HepG2 (cell line): ENCODE data around the gene MAML1. TPM values are rescaled to one million over a fixed set of nuclear protein-coding genes. Genes with fewer than 3 reads are reported as not detected.

Experiments used
- AHR ChIP-seq: IDR thresholded peaks from 2 replicates; pipeline ENCODE4 v1.6.1; 2018; ENCODE audit warnings: missing genetic modification reagents, missing compliant biosample characterization
- DNMT1 ChIP-seq: sonication (generic); formaldehyde crosslinking; IDR thresholded peaks from 2 replicates; pipeline ENCODE4 v1.5.1; 2020; ENCODE audit warnings: mild to moderate bottlenecking, missing genetic modification reagents
- GATAD2A ChIP-seq: IDR thresholded peaks from 2 replicates; pipeline ENCODE4 v1.6.1; 2016
- MAFF ChIP-seq: IDR thresholded peaks from 2 replicates; pipeline ENCODE4 v1.6.1; 2011; ENCODE audit warnings: low read depth, low read length, improper control_type of control experiment
- NR2F2 ChIP-seq: IDR thresholded peaks from 2 replicates; pipeline ENCODE4 v1.6.1; 2012; ENCODE audit warnings: low read depth, inconsistent platforms, borderline replicate concordance
- TBX3 ChIP-seq: fragments of 450-650 bp; IDR thresholded peaks from 2 replicates; pipeline ENCODE4 v1.6.1; 2017; ENCODE audit warnings: antibody characterized with exemption, mild to moderate bottlenecking, inconsistent platforms, borderline replicate concordance
- TGIF2 ChIP-seq: IDR thresholded peaks from 2 replicates; pipeline ENCODE4 v1.6.1; 2016; ENCODE audit warnings: control low read depth, missing compliant biosample characterization
- ZFP82 ChIP-seq: sonication (generic); formaldehyde crosslinking; IDR thresholded peaks from 2 replicates; pipeline ENCODE4 v1.5.1; 2020; ENCODE audit warnings: mild to moderate bottlenecking, missing genetic modification reagents, borderline replicate concordance
- ZHX2 ChIP-seq, 2 experiments: sonication (generic) in 1 of 2; formaldehyde crosslinking in 1 of 2; IDR thresholded peaks; 2 replicates each; pipeline versions ENCODE4 v1.6.1 to v1.9.0; 2014 to 2022; ENCODE audit warnings: antibody characterized with exemption in 1 of 2, borderline replicate concordance in 1 of 2, inconsistent platforms in 1 of 2, low read depth in 1 of 2, missing genetic modification reagents in 1 of 2
- ZIK1 ChIP-seq: sonication (generic); formaldehyde crosslinking; IDR thresholded peaks from 2 replicates; pipeline ENCODE4 v1.5.0; 2020; ENCODE audit warnings: mild to moderate bottlenecking, low read depth, missing genetic modification reagents, borderline replicate concordance
- ZNF121 ChIP-seq: sonication (generic); formaldehyde crosslinking; IDR thresholded peaks from 2 replicates; pipeline ENCODE4 v1.5.0; 2020; ENCODE audit warnings: mild to moderate bottlenecking, missing genetic modification reagents
- ZNF326 ChIP-seq: sonication (generic); formaldehyde crosslinking; IDR thresholded peaks from 2 replicates; pipeline ENCODE4 v1.4.0; 2020; ENCODE audit warnings: missing genetic modification reagents, borderline replicate concordance
- ZNF33A ChIP-seq: sonication (generic); formaldehyde crosslinking; IDR thresholded peaks from 2 replicates; pipeline ENCODE4 v1.5.1; 2020; ENCODE audit warnings: missing genetic modification reagents, mild to moderate bottlenecking, moderate library complexity, borderline replicate concordance
- ZNF749 ChIP-seq: sonication (generic); formaldehyde crosslinking; IDR thresholded peaks from 2 replicates; pipeline ENCODE4 v1.8.0; 2022; ENCODE audit warnings: mild to moderate bottlenecking, missing genetic modification reagents, moderate library complexity, borderline replicate concordance
- polyA plus RNA-seq, 8 experiments: library from polyadenylated mRNA; depleted of rRNA in 3 of 8; stranded (reverse) in 7 of 8; unstranded in 1 of 8; fragments of >200 nt; fragmentation: Illumina TruSeq in 4 of 8; extraction: Trizol in 4 of 8; gene quantifications; 2 replicates each; pipeline versions ENCODE4 v1.2.1 to v1.2.3, GENCODE V29; 2011 to 2016; ENCODE audit warnings: low read depth in 4 of 8, missing spikeins in 1 of 8, mixed read lengths in 1 of 8; ENCODE audit not compliant: insufficient read depth in 1 of 8
- total RNA-seq, 5 experiments: library from RNA; depleted of rRNA; stranded (reverse); fragments of >200 nt; fragmentation: Illumina TruSeq; extraction: Trizol; gene quantifications; 2 replicates each; pipeline ENCODE4 v1.2.3, GENCODE V29; 2016; ENCODE audit warnings: low read depth in 1 of 5
- TF ChIP-seq, protein P1 (sequence below): sonication (generic); formaldehyde crosslinking; IDR thresholded peaks from 2 replicates; pipeline ENCODE4 v1.4.0; 2020; ENCODE audit warnings: missing genetic modification reagents
- TF ChIP-seq, protein P2 (sequence below): sonication (generic); formaldehyde crosslinking; IDR thresholded peaks from 2 replicates; pipeline ENCODE4 v1.5.0; 2020; ENCODE audit warnings: missing genetic modification reagents
- TF ChIP-seq, protein P3 (sequence below): sonication (generic); formaldehyde crosslinking; IDR thresholded peaks from 2 replicates; pipeline ENCODE4 v1.8.1; 2023; ENCODE audit warnings: mild to moderate bottlenecking, missing genetic modification reagents, borderline replicate concordance
- TF ChIP-seq, protein P4 (sequence below): sonication (generic); formaldehyde crosslinking; IDR thresholded peaks from 2 replicates; pipeline ENCODE4 v1.5.1; 2020; ENCODE audit warnings: mild to moderate bottlenecking, missing genetic modification reagents, moderate library complexity

Gene MAML1
- total and polyA plus RNA-seq, 2 of the 13 experiments (the other 11 are each of a cell fraction or from before 2014, with no cell fraction given): 10.0 to 10.8 TPM

DNA sequence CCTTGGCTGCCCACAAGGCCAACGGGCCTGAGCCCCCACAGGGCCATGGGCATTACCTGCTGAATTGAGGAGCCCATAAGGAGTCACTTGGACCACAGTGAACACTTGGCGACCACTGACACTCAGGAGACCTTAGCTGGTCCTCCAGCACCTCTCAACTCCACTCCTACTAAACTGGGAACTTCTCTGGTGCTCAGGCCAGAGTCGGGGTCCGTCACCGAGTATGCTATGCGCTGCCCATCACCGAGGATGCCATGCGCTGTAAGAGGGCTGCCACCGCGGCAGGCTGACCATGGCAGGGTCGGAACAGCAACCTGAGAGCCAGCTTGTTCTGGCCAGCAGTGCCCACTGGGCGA is 87.5 kb downstream of the MAML1 start (continued):
- TF ChIP-seq ZHX2 (IDR thresholded peaks at IDR 0.05; ENCODE audit: low read depth) (no peak), ZHX2 (CRISPR knock-in tag; IDR thresholded peaks at IDR 0.05; ENCODE audit: borderline replicate concordance) (no peak), ZNF326 (CRISPR knock-in tag) (0 out of 2 replicates have a peak, but pooled peaks have one; percentile 45), TGIF2 (no peak), ZNF749 (no peak), AHR (CRISPR knock-in tag) (no peak), NR2F2 (no peak), ZFP82 (CRISPR knock-in tag) (0 out of 2 replicates have a peak, but pooled peaks have one; percentile 16), TBX3 (no peak), ZNF33A (no peak), GATAD2A (CRISPR knock-in tag) (no peak), ZNF121 (CRISPR knock-in tag) (no peak), DNMT1 (no peak), MAFF (no peak), ZIK1 (CRISPR knock-in tag) (no peak)
- TF ChIP-seq, protein P1, sequence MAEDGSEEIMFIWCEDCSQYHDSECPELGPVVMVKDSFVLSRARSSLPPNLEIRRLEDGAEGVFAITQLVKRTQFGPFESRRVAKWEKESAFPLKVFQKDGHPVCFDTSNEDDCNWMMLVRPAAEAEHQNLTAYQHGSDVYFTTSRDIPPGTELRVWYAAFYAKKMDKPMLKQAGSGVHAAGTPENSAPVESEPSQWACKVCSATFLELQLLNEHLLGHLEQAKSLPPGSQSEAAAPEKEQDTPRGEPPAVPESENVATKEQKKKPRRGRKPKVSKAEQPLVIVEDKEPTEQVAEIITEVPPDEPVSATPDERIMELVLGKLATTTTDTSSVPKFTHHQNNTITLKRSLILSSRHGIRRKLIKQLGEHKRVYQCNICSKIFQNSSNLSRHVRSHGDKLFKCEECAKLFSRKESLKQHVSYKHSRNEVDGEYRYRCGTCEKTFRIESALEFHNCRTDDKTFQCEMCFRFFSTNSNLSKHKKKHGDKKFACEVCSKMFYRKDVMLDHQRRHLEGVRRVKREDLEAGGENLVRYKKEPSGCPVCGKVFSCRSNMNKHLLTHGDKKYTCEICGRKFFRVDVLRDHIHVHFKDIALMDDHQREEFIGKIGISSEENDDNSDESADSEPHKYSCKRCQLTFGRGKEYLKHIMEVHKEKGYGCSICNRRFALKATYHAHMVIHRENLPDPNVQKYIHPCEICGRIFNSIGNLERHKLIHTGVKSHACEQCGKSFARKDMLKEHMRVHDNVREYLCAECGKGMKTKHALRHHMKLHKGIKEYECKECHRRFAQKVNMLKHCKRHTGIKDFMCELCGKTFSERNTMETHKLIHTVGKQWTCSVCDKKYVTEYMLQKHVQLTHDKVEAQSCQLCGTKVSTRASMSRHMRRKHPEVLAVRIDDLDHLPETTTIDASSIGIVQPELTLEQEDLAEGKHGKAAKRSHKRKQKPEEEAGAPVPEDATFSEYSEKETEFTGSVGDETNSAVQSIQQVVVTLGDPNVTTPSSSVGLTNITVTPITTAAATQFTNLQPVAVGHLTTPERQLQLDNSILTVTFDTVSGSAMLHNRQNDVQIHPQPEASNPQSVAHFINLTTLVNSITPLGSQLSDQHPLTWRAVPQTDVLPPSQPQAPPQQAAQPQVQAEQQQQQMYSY (CRISPR knock-in tag): no peak
- TF ChIP-seq, protein P2, sequence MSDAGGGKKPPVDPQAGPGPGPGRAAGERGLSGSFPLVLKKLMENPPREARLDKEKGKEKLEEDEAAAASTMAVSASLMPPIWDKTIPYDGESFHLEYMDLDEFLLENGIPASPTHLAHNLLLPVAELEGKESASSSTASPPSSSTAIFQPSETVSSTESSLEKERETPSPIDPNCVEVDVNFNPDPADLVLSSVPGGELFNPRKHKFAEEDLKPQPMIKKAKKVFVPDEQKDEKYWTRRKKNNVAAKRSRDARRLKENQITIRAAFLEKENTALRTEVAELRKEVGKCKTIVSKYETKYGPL: no peak
- TF ChIP-seq, protein P3, sequence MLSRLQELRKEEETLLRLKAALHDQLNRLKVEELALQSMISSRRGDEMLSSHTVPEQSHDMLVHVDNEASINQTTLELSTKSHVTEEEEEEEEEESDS (CRISPR knock-in tag): no peak
- TF ChIP-seq, protein P4, sequence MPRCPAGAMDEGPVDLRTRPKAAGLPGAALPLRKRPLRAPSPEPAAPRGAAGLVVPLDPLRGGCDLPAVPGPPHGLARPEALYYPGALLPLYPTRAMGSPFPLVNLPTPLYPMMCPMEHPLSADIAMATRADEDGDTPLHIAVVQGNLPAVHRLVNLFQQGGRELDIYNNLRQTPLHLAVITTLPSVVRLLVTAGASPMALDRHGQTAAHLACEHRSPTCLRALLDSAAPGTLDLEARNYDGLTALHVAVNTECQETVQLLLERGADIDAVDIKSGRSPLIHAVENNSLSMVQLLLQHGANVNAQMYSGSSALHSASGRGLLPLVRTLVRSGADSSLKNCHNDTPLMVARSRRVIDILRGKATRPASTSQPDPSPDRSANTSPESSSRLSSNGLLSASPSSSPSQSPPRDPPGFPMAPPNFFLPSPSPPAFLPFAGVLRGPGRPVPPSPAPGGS (CRISPR knock-in tag): no peak
